Smooth muscle cell (in vitro differentiated cells): Measurements from ENCODE around the gene CSE1L. TPM values are rescaled to one million over a fixed set of nuclear protein-coding genes. Genes with fewer than 3 reads are reported as not detected.
"Not testable (repeated sequence)": the region's sequence is repeated elsewhere in the genome, so short reads cannot be mapped to it uniquely, and the experiment has no call there.

ENCODE experiments used
- DNase-seq: peaks from one replicate; lab custom pipeline; 2025; ENCODE audit not compliant: unreplicated experiment; lab: John Stamatoyannopoulos, UW
- H2AFZ ChIP-seq: fragments of 200-600 bp; sonication (generic); 2 replicates; pipeline ENCODE4 v1.6.0; 2016; ENCODE audit warnings: antibody characterized with exemption, low read depth, mild to moderate bottlenecking
- H3F3A ChIP-seq: fragments of 200-600 bp; sonication (generic); 2 replicates; pipeline ENCODE4 v1.6.0; 2017; ENCODE audit warnings: antibody characterized with exemption, low read depth
- H3K27ac ChIP-seq: fragments of 200-600 bp; sonication (generic); 2 replicates; pipeline ENCODE4 v1.5.1; 2016; ENCODE audit warnings: low read depth, mild to moderate bottlenecking
- H3K27me3 ChIP-seq: fragments of 200-600 bp; sonication (generic); 2 replicates; pipeline ENCODE4 v1.6.1; 2016; ENCODE audit warnings: low read depth, mild to moderate bottlenecking
- H3K36me3 ChIP-seq: fragments of 200-600 bp; sonication (generic); 2 replicates; pipeline ENCODE4 v1.5.1; 2016; ENCODE audit warnings: low read depth
- H3K4me1 ChIP-seq: fragments of 200-600 bp; sonication (generic); 2 replicates; pipeline ENCODE4 v1.5.1; 2016; ENCODE audit warnings: low read depth
- H3K4me2 ChIP-seq: fragments of 200-600 bp; sonication (generic); 2 replicates; pipeline ENCODE4 v1.6.0; 2016; ENCODE audit warnings: mild to moderate bottlenecking
- H3K4me3 ChIP-seq: fragments of 200-600 bp; sonication (generic); 2 replicates; pipeline ENCODE4 v1.5.1; 2016; ENCODE audit warnings: mild to moderate bottlenecking
- H3K79me2 ChIP-seq: fragments of 200-600 bp; sonication (generic); 2 replicates; pipeline ENCODE4 v1.6.0; 2016; ENCODE audit warnings: low read depth, mild to moderate bottlenecking
- H3K9ac ChIP-seq: fragments of 200-600 bp; sonication (generic); 2 replicates; pipeline ENCODE4 v1.6.0; 2016; ENCODE audit warnings: low read depth
- H3K9me3 ChIP-seq: fragments of 200-600 bp; sonication (generic); replicated peaks from 2 replicates; pipeline ENCODE4 v1.5.1; 2016; ENCODE audit warnings: low read depth
- H4K20me1 ChIP-seq: fragments of 200-600 bp; sonication (generic); 2 replicates; pipeline ENCODE4 v1.6.0; 2016; ENCODE audit warnings: low read depth
- WGBS: methylation state at CpG from one replicate; pipeline ENCODE4 v1.1.7; 2016; ENCODE audit warnings: low lambda C conversion rate; 5-methylcytosine and 5-hydroxymethylcytosine counted together
- polyA plus RNA-seq: library from polyadenylated mRNA; unstranded; fragments of >200 nt; fragmentation: Nextera tagmentation; extraction: Ambion mirVana; gene quantifications from 2 replicates; pipeline ENCODE4 v1.2.1, GENCODE V29; 2016
- total RNA-seq: library from RNA; depleted of rRNA; stranded (reverse); fragments of >200 nt; gene quantifications from 2 replicates; pipeline ENCODE4 v1.2.3, GENCODE V29; 2014
- TF ChIP-seq, protein P1 (sequence below): fragments of 200-600 bp; sonication (generic); IDR thresholded peaks from 2 replicates; pipeline ENCODE4 v1.5.1; 2017; ENCODE audit warnings: borderline replicate concordance, mild to moderate bottlenecking, antibody characterized with exemption; ENCODE audit not compliant: insufficient read depth, poor library complexity, severe bottlenecking

Gene CSE1L
- total and polyA plus RNA-seq, 2 experiments from 2014 or later = 42.0 to 98.6 TPM

- no peaks in the 10 kb centered on the region for H3K27me3 ChIP-seq
- 95% methylated on average over 2 of the region's 2 CpGs for WGBS
- no peaks in the 10 kb centered on the region for H3K4me1 ChIP-seq
- no peak overlapping the region for H3K4me3 ChIP-seq
- TF ChIP-seq, protein P1, sequence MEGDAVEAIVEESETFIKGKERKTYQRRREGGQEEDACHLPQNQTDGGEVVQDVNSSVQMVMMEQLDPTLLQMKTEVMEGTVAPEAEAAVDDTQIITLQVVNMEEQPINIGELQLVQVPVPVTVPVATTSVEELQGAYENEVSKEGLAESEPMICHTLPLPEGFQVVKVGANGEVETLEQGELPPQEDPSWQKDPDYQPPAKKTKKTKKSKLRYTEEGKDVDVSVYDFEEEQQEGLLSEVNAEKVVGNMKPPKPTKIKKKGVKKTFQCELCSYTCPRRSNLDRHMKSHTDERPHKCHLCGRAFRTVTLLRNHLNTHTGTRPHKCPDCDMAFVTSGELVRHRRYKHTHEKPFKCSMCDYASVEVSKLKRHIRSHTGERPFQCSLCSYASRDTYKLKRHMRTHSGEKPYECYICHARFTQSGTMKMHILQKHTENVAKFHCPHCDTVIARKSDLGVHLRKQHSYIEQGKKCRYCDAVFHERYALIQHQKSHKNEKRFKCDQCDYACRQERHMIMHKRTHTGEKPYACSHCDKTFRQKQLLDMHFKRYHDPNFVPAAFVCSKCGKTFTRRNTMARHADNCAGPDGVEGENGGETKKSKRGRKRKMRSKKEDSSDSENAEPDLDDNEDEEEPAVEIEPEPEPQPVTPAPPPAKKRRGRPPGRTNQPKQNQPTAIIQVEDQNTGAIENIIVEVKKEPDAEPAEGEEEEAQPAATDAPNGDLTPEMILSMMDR = no peak
- H2AFZ ChIP-seq = no peak overlapping the region
- DNase-seq = no peak
- no peaks in the 10 kb centered on the region for H3F3A ChIP-seq
- H3K27ac ChIP-seq = no peak overlapping the region
- H3K79me2 ChIP-seq = no peaks in the 10 kb centered on the region
- H3K36me3 ChIP-seq = peaks cover 47% of the 10 kb centered on the region
- no peak overlapping the region for H3K9ac ChIP-seq
- no peaks in the 10 kb centered on the region for H3K9me3 ChIP-seq
- no peak overlapping the region for H3K4me2 ChIP-seq
- H4K20me1 ChIP-seq = no peaks in the 10 kb centered on the region
Measured at GRCh38 chr20:49074521-49074920, 28.4 kb downstream of the CSE1L start.

DNA sequence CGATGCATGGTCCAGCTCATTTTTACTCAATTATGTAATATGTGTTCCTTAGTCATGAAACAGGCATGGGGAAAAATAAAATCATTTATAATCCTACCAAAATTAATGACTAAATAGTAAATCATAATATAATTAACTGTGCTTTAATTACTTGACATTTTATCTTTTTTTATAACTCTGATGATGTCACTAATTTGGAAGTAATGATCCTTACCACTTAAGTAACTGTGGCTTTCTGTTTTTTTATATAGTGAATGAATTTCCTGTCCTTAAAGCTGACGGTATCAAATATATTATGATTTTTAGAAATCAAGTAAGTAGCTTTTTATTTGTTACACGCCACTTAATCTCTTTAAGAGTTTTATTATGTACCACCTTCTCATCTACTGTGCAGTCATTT is 32.2 kb downstream of the CSE1L start:
- DNase-seq = no peak
- H3K27me3 ChIP-seq = no peaks in the 10 kb centered on the region
- no peak overlapping the region for H3K9ac ChIP-seq
- H4K20me1 ChIP-seq = no peaks in the 10 kb centered on the region
- H3K27ac ChIP-seq = no peak overlapping the region
- no peak overlapping the region for H3K4me2 ChIP-seq
- no peak overlapping the region for H3K4me3 ChIP-seq
- H3K79me2 ChIP-seq = no peaks in the 10 kb centered on the region
- H3K4me1 ChIP-seq = no peaks in the 10 kb centered on the region
- TF ChIP-seq, protein P1 = no peak
- H3F3A ChIP-seq = no peaks in the 10 kb centered on the region
- no peaks in the 10 kb centered on the region for H3K9me3 ChIP-seq
- peaks cover 40% of the 10 kb centered on the region for H3K36me3 ChIP-seq
- no peak overlapping the region for H2AFZ ChIP-seq
- 94% methylated on average over 3 of the region's 3 CpGs for WGBS

GRCh38 chr20:49082295-49082694 is 36.2 kb downstream of the CSE1L start:
- H3K4me3 ChIP-seq, H3K9me3 ChIP-seq, H3F3A ChIP-seq, H4K20me1 ChIP-seq, H3K4me1 ChIP-seq, H3K4me2 ChIP-seq, DNase-seq, H3K27me3 ChIP-seq, H3K27ac ChIP-seq, H2AFZ ChIP-seq, H3K9ac ChIP-seq, H3K79me2 ChIP-seq: not testable (repeated sequence)
- 96% methylated on average over 12 of the region's 12 CpGs for WGBS
- peaks cover 36% of the 10 kb centered on the region for H3K36me3 ChIP-seq

- peaks cover 47% of the 10 kb centered on the region for H3K36me3 ChIP-seq
- H4K20me1 ChIP-seq = no peaks in the 10 kb centered on the region
- no peak overlapping the region for H3K9ac ChIP-seq
- DNase-seq = no peak
- H2AFZ ChIP-seq = no peak overlapping the region
- H3F3A ChIP-seq = no peaks in the 10 kb centered on the region
- H3K4me3 ChIP-seq = no peak overlapping the region
- H3K4me1 ChIP-seq = no peaks in the 10 kb centered on the region
- no peaks in the 10 kb centered on the region for H3K79me2 ChIP-seq
- H3K27ac ChIP-seq = no peak overlapping the region
- H3K4me2 ChIP-seq = no peak overlapping the region
- WGBS = 95% methylated on average over 8 of the region's 8 CpGs
- no peaks in the 10 kb centered on the region for H3K27me3 ChIP-seq
- no peaks in the 10 kb centered on the region for H3K9me3 ChIP-seq
- TF ChIP-seq, protein P1 = no peak
Measured at GRCh38 chr20:49091104-49091503, 45.0 kb downstream of the CSE1L start.
